Gastrocnemius medialis (tissue), 4 donors: ENCODE measurements around the gene STRA6. TPM values are rescaled to one million over a fixed set of nuclear protein-coding genes. Genes with fewer than 3 reads are reported as not detected.

ENCODE experiments used
- ATAC-seq, 2 donors: fragments of 150-250 bp; one replicate each; pipeline ENCODE4 v1.9.1; 2016
- DNase-seq, 2 donors: peaks; one replicate each; pipeline ENCODE4 v3.0.0-alpha.2; 2019
- H3K27ac ChIP-seq, 4 donors: fragments of 200-600 bp; sonication (generic); 1 replicate in 1 of 4; 2 replicates in 3 of 4; pipeline ENCODE4 v1.5.1; 2016 to 2018; ENCODE audit warnings: mild to moderate bottlenecking in 2 of 4, moderate library complexity in 1 of 4
- H3K27me3 ChIP-seq, 3 donors: fragments of 200-600 bp; sonication (generic) in 2 of 3; 1 replicate in 1 of 3; 2 replicates in 2 of 3; pipeline versions ENCODE4 v1.5.1 to v1.6.0; 2016 to 2019; ENCODE audit warnings: mild to moderate bottlenecking in 1 of 3, moderate library complexity in 1 of 3
- H3K36me3 ChIP-seq, 2 donors: fragments of 200-600 bp; sonication (generic) in 1 of 2; one replicate each; pipeline ENCODE4 v1.5.1; 2017 to 2018
- H3K4me1 ChIP-seq, 2 donors: fragments of 200-600 bp; sonication (generic) in 1 of 2; one replicate each; pipeline ENCODE4 v1.5.1; 2016 to 2017; ENCODE audit warnings: mild to moderate bottlenecking in 2 of 2
- H3K4me3 ChIP-seq, 4 donors: fragments of 200-600 bp; sonication (generic) in 3 of 4; 1 replicate in 1 of 4; 2 replicates in 3 of 4; pipeline ENCODE4 v1.5.1; 2016 to 2019; ENCODE audit warnings: mild to moderate bottlenecking in 2 of 4
- H3K9me3 ChIP-seq, 3 donors: fragments of 200-600 bp; sonication (generic) in 2 of 3; 1 replicate in 1 of 3; 2 replicates in 2 of 3; pipeline ENCODE4 v1.5.1; 2016 to 2019
- POLR2A ChIP-seq, 2 donors: fragments of 450-650 bp; IDR thresholded peaks; one replicate each; pipeline ENCODE4 v1.6.1; 2017; ENCODE audit warnings: antibody characterized with exemption in 2 of 2, mild to moderate bottlenecking in 2 of 2, moderate library complexity in 2 of 2
- in situ Hi-C, 4 donors: fragments of 200-750 bp; cut with MboI; loops; one replicate each; pipeline versions ENCODE4 v1.15.0 to v1.8.0; 2017; ENCODE audit warnings: low sequenced_read_pairs in 4 of 4
- intact Hi-C: fragments of 100-400 bp; cut with DNase I; formaldehyde crosslinking; loops from one replicate; pipeline ENCODE4 v1.15.1; 2023; ENCODE audit warnings: low total_unique reads
- total RNA-seq, 4 donors: library from RNA; depleted of rRNA; stranded (reverse); fragments of >200 nt; gene quantifications; one replicate each; pipeline versions ENCODE4 v1.1.0 to v1.2.3, GENCODE V29; 2016
- TF ChIP-seq, protein P1 (sequence below), 5 experiments: fragments of 450-650 bp in 3 of 5; fragments of 200-600 bp in 2 of 5; sonication (generic) in 2 of 5; IDR thresholded peaks in 4 of 5; conservative IDR thresholded peaks in 1 of 5; 1 replicate in 4 of 5; 2 replicates in 1 of 5; pipeline ENCODE4 v1.5.1; 2016 to 2019; ENCODE audit warnings: antibody characterized with exemption in 5 of 5, mild to moderate bottlenecking in 3 of 5, moderate library complexity in 3 of 5

STRA6 gene
- total RNA-seq, 4 donors from 2014 or later, result not detected

DNA sequence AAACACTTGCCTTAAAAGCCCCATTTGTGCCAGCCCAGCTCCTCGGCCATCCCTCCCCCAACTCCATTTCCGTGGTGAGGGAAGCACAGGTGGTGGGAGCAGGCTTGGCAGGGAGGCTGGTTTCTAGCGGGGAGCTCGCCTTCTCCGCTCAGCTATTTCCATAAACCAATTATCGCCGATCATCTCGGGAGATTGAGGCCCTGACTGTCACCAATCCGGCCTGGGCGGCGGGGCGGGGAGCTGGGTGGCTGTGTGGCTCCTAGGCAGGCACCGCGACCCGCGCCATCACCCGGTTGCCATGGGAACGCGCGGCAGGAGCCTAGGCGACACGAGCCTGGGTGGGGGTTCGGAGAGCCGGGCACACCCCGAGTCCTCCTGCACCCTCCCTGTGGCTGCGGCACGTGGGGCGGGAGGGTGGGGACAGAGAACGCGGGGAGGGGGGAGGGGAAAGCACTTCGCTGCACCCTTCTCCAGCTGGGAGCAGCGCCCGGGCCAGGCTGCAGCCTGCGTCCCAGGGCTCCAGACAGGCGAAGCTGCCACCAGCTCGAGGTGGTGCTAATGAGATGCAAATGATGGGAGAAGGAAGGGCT is 42.9 kb upstream of the STRA6 start:
- ATAC-seq, result no peak
- intact Hi-C loops, result no loop called here

DNA sequence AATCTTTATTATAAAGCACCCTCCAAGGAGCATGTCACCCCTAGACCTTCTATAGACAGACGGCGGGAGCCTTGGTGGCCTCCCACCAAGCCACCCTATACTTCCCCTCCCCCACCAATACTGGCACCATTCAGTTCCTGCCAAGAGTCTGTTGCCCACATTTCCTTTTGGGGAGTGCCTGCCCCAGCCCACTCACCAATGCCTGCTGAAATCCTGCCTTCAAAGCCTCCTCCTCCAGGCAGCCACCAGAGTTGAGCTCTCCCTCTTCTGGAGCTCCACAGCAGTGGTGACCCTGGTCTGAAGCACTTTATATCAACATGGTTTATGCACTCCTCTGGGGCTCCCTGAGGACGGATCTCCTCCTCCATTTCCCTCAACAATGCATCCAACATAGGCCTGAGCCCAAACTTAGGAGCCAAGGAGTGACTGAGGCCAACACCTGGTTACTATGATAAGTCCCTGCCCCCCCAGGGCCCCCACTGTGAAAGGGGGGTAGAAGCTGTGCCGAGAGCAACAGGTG is 42.3 kb upstream of the STRA6 start:
- TF ChIP-seq POLR2A (IDR thresholded peaks at IDR 0.05), result no peak
- TF ChIP-seq, protein P1, sequence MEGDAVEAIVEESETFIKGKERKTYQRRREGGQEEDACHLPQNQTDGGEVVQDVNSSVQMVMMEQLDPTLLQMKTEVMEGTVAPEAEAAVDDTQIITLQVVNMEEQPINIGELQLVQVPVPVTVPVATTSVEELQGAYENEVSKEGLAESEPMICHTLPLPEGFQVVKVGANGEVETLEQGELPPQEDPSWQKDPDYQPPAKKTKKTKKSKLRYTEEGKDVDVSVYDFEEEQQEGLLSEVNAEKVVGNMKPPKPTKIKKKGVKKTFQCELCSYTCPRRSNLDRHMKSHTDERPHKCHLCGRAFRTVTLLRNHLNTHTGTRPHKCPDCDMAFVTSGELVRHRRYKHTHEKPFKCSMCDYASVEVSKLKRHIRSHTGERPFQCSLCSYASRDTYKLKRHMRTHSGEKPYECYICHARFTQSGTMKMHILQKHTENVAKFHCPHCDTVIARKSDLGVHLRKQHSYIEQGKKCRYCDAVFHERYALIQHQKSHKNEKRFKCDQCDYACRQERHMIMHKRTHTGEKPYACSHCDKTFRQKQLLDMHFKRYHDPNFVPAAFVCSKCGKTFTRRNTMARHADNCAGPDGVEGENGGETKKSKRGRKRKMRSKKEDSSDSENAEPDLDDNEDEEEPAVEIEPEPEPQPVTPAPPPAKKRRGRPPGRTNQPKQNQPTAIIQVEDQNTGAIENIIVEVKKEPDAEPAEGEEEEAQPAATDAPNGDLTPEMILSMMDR (IDR thresholded peaks at IDR 0.05 in 4 of 5, conservative IDR thresholded peaks at IDR 0.05 in 1 of 5), result no peak
- Histone ChIP-seq H3K27ac (no peak overlapping the region), H3K9me3 (no peaks in the 10 kb centered on the region), H3K27me3 (peaks cover 0 to 9% (median 0%) of the 10 kb centered on the region in 3 donors), H3K4me1 (peaks cover 15 to 21% of the 10 kb centered on the region in 2 donors), H3K36me3 (no peaks in the 10 kb centered on the region), H3K4me3 (no peak overlapping the region)
- DNase-seq (no peak), ATAC-seq (no peak)
- intact Hi-C loops, result no loop called here
- in situ Hi-C loops, result no loop called here

More for the DNA sequence above, 42.9 kb upstream of the STRA6 start:
- no peak overlapping the region for H3K4me3 ChIP-seq
- no peaks in the 10 kb centered on the region for H3K9me3 ChIP-seq
- H3K4me1 ChIP-seq, result peaks cover 15 to 20% of the 10 kb centered on the region in 2 donors
- no peaks in the 10 kb centered on the region for H3K36me3 ChIP-seq
- peaks cover 0 to 9% (median 0%) of the 10 kb centered on the region in 3 donors for H3K27me3 ChIP-seq
- TF ChIP-seq, protein P1 (IDR thresholded peaks at IDR 0.05 in 4 of 5, conservative IDR thresholded peaks at IDR 0.05 in 1 of 5), result no peak
- in situ Hi-C loops, result no loop called here
- DNase-seq, result no peak
- no peak overlapping the region for H3K27ac ChIP-seq

DNA sequence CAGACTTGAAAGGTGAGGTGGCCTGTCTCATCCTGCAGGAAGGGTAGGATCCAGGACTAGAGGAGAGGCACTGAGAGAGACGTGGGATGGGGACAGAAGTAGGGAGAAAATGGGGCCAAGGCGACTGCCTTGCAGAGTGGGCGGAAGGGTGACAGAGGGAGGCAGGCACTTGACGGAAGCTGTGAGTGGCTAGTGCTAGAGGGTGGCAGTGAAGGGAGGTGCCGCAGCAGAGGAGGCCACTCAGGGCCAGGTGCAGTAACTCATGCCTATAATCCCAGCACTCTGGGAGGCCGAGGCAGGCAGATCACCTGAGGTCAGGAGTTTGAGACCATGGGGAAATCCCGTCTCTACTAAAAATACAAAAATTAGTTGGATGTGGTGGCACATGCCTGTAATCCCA is 40.8 kb upstream of the STRA6 start:
- peaks cover 0 to 9% (median 0%) of the 10 kb centered on the region in 3 donors for H3K27me3 ChIP-seq
- no peak overlapping the region for H3K27ac ChIP-seq
- H3K4me1 ChIP-seq, result peaks cover 15 to 24% of the 10 kb centered on the region in 2 donors
- ATAC-seq (no peak), DNase-seq (no peak)
- H3K4me3 ChIP-seq, result no peak overlapping the region
- no peaks in the 10 kb centered on the region for H3K9me3 ChIP-seq
- no peaks in the 10 kb centered on the region for H3K36me3 ChIP-seq
- intact Hi-C loops, result no loop called here
- TF ChIP-seq, protein P1 (IDR thresholded peaks at IDR 0.05 in 4 of 5, conservative IDR thresholded peaks at IDR 0.05 in 1 of 5), result no peak
- in situ Hi-C loops, result no loop called here

DNA sequence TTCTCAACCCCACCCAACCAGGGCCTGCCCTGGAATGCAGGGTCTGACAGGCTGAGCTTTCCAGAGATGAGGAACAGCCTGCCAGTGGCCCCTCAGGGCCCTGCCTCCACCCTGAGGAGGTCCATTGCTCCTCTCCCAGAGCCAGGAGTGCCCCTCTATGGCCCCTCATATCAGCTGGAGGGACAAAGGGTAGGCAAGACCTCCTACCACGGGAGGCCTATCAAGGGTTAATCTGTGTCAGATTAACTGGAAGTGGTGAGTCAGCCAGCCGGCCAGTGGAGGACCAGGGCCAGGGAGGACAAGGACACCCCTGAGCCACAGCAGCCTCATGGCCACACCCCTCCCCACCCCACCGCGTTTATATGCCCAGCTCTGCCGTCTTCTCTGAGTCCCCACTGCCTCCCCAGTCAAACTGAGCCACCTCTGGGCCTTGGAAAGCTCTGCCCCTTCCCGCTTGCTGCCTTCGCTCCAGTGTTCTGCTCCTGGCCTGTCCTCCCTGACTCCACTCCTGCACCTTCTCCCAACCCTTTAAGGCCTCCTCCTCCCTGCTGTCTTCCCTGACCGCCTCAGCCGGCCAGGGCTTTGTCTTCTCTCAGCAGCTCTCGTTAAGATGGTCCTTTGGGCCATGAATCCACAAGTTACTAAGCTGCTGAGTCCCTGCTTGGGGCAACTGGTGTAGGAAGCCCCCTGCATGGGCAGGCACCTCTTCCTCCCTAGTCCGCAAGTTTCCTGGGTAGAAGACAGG is 40.0 kb upstream of the STRA6 start:
- Histone ChIP-seq H3K27ac (no peak overlapping the region), H3K27me3 (peaks cover 0 to 9% (median 0%) of the 10 kb centered on the region in 3 donors), H3K4me3 (no peak overlapping the region), H3K9me3 (no peaks in the 10 kb centered on the region), H3K36me3 (no peaks in the 10 kb centered on the region), H3K4me1 (peaks cover 15 to 24% of the 10 kb centered on the region in 2 donors)
- in situ Hi-C loops (no loop called here), intact Hi-C loops (no loop called here)
- DNase-seq (no peak), ATAC-seq (no peak)
- TF ChIP-seq POLR2A (IDR thresholded peaks at IDR 0.05), result no peak
- TF ChIP-seq, protein P1 (IDR thresholded peaks at IDR 0.05 in 4 of 5, conservative IDR thresholded peaks at IDR 0.05 in 1 of 5), result no peak
